Measurements from ENCODE around the gene SRRD. TPM values are rescaled to one million over a fixed set of nuclear protein-coding genes. Genes with fewer than 3 reads are reported as not detected.

The SRRD gene
- total RNA-seq, 3 donors from 2014 or later, result 8.8 to 17.4 (median 15.0) TPM

- Histone ChIP-seq H3K27ac (no peak overlapping the region), H3K27me3 (no peaks in the 10 kb centered on the region), H3K4me3 (no peak overlapping the region), H3K4me1 (no peaks in the 10 kb centered on the region), H3K36me3 (peaks cover 23% of the 10 kb centered on the region), H3K9me3 (no peaks in the 10 kb centered on the region)
- DNase-seq (ENCODE audit: low spot score in 2 of 2), result no peak
- intact Hi-C loops (cut with DNase I; ENCODE audit: low total_unique reads), result no loop called here
- no peak for TF ChIP-seq POLR2AphosphoS5 (IDR thresholded peaks at IDR 0.05)
- TF ChIP-seq, protein P1, sequence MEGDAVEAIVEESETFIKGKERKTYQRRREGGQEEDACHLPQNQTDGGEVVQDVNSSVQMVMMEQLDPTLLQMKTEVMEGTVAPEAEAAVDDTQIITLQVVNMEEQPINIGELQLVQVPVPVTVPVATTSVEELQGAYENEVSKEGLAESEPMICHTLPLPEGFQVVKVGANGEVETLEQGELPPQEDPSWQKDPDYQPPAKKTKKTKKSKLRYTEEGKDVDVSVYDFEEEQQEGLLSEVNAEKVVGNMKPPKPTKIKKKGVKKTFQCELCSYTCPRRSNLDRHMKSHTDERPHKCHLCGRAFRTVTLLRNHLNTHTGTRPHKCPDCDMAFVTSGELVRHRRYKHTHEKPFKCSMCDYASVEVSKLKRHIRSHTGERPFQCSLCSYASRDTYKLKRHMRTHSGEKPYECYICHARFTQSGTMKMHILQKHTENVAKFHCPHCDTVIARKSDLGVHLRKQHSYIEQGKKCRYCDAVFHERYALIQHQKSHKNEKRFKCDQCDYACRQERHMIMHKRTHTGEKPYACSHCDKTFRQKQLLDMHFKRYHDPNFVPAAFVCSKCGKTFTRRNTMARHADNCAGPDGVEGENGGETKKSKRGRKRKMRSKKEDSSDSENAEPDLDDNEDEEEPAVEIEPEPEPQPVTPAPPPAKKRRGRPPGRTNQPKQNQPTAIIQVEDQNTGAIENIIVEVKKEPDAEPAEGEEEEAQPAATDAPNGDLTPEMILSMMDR (IDR thresholded peaks at IDR 0.05), result no peak
- no peak for TF ChIP-seq POLR2A (IDR thresholded peaks at IDR 0.05)
Measured at GRCh38 chr22:26501996-26502395, 18.3 kb downstream of the SRRD start.

DNA sequence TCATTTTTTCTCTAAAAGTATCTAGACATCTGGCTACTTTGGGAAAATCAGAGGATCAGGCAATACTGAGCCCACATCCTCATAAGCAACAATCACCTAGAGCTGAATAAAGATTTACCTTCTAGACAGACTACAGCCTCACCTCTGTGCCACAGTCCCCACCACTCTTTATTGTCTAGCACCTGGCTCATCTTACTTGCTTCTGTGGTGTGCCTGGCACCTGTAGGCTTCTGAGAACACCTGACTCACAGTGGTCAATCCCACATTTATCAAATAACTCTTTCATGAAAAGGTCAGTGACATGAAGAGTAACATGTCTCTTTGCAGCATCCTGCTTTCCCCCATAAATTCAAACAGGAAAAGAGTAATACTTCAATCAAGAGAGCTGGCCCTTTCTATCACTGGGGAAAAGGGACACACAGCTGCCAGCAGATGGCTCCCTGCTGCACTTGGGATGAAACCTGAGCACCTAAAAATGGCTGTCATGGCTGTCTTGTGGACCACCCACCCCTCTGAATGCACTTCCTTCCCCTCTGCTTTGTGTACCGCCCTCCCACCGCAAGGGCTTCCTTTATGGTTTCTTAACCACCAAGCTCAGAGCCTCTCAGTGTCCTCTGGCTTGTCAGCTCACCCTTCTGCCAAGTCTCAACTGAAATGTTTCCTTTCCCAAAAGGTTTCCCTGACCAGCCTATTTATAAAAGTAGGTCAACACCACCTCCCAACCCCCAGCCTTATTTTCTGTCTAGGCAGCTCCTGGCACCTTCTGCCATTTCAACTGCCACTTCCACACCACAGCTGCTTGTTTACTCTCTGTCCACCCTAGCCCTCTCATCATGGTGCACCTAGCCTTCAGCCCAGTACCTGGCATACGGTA, 19.2 kb downstream of the SRRD start:
- Histone ChIP-seq H3K9me3 (no peaks in the 10 kb centered on the region), H3K4me1 (no peaks in the 10 kb centered on the region), H3K27me3 (no peaks in the 10 kb centered on the region), H3K36me3 (peaks cover 27% of the 10 kb centered on the region), H3K27ac (peak overlapping the region in 1 of 2 donors; percentile 9), H3K4me3 (no peak overlapping the region)
- intact Hi-C loops (cut with DNase I; ENCODE audit: low total_unique reads), result no loop called here
- DNase-seq (ENCODE audit: low spot score in 2 of 2), result no peak
- no peak for TF ChIP-seq POLR2AphosphoS5 (IDR thresholded peaks at IDR 0.05)
- TF ChIP-seq, protein P1 (IDR thresholded peaks at IDR 0.05), result peak in 1 of 3 donors; percentile 45

DNA sequence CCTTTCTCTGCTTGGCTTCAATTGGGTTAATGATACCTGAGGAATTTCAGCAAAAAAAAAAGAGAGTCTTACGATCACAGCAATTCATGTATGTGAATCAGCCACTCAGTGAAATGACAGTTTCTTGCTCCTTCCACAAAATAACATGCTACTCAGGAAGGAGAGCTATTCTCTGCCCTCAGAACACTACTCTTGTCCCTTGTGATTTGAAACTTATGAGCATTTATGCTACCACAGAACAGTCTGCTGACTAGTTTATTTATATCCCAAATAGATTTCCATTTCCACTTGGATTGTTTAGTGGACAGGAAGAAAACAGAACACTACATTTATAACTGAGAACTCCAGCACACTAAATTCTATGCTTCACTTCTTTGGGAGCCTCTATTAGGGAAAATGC, 20.1 kb downstream of the SRRD start:
- Histone ChIP-seq H3K4me1 (no peaks in the 10 kb centered on the region), H3K27ac (peak overlapping the region in 1 of 2 donors; percentile 9)
- TF ChIP-seq POLR2AphosphoS5 (IDR thresholded peaks at IDR 0.05), result no peak
- no peak for TF ChIP-seq POLR2A (IDR thresholded peaks at IDR 0.05)
- TF ChIP-seq, protein P1 (IDR thresholded peaks at IDR 0.05), result no peak

DNA sequence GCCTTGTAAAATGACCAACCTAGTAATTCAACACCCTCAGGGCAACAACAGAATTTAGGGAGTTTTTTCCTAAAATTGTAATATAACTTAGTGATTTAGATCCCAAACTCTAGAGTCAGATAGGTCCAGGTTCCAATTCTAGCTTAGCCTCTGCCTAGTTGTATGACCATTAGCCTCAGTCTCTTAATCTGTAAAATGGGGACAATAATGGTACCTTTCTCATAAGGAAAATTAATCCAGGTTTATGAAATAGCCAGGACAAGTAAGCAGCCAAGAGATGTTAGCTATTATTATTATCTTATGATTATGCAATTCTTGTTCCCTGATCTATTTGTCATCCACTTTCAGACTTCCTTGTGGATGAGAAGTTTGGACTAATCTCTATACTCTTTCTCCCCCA, 24.5 kb downstream of the SRRD start:
- H3K4me1 ChIP-seq, result peaks cover 0 to 9% of the 10 kb centered on the region in 2 donors
- TF ChIP-seq POLR2AphosphoS5 (IDR thresholded peaks at IDR 0.05), result no peak
- no peak for TF ChIP-seq POLR2A (IDR thresholded peaks at IDR 0.05)
- TF ChIP-seq, protein P1 (IDR thresholded peaks at IDR 0.05), result no peak
- H3K27ac ChIP-seq, result no peak overlapping the region
- no peak overlapping the region for H3K4me3 ChIP-seq
- peaks cover 13% of the 10 kb centered on the region for H3K36me3 ChIP-seq
- no peaks in the 10 kb centered on the region for H3K9me3 ChIP-seq
- no peaks in the 10 kb centered on the region for H3K27me3 ChIP-seq
- intact Hi-C loops (cut with DNase I; ENCODE audit: low total_unique reads), result no loop called here
- no peak for DNase-seq (ENCODE audit: low spot score in 2 of 2)

More for the DNA sequence above, 20.1 kb downstream of the SRRD start:
- intact Hi-C loops (cut with DNase I; ENCODE audit: low total_unique reads), result no loop called here
- Histone ChIP-seq H3K9me3 (no peaks in the 10 kb centered on the region), H3K27me3 (no peaks in the 10 kb centered on the region), H3K4me3 (no peak overlapping the region), H3K36me3 (peaks cover 24% of the 10 kb centered on the region)
- no peak for DNase-seq (ENCODE audit: low spot score in 2 of 2)

GRCh38 chr22:26512149-26512793, 28.6 kb downstream of the SRRD start, which contains the start of gene TFIP11:
TSS of gene TFIP11 (minus strand) at chr22:26512473. CDS start at chr22:26510272, 2,201 bp downstream.
- Histone ChIP-seq H3K36me3 (peaks cover 4% of the 10 kb centered on the region), H3K4me3 (peak within 1 kb of the TSS; percentile 84 to 89 (median 88)), H3K9me3 (no peaks in the 10 kb centered on the region), H3K4me1 (peaks cover 0 to 15% of the 10 kb centered on the region in 2 donors), H3K27me3 (no peaks in the 10 kb centered on the region), H3K27ac (peak within 1 kb of the TSS; percentile 85 to 87)
- intact Hi-C loops (cut with DNase I; ENCODE audit: low total_unique reads), result no loop called here
- peak; percentile 90 to 94 for DNase-seq (ENCODE audit: low spot score in 2 of 2)
- peak; percentile 29 for TF ChIP-seq POLR2A (IDR thresholded peaks at IDR 0.05)
- TF ChIP-seq POLR2AphosphoS5 (IDR thresholded peaks at IDR 0.05), result peak; percentile 92 to 97 (median 97)
- TF ChIP-seq, protein P1 (IDR thresholded peaks at IDR 0.05), result no peak

Data from breast epithelium (tissue), 4 donors.